HG02763 (cell line): Measurements from ENCODE around the gene XPO5.
"Not testable (repeated sequence)": the region's sequence is repeated elsewhere in the genome, so short reads cannot be mapped to it uniquely, and the experiment has no call there.

Experiments
- ATAC-seq: cut with Tn5 transposase; IDR thresholded peaks from one replicate; pipeline ENCODE4 v1.9.1; 2021; ENCODE audit warnings: mild to moderate bottlenecking, moderate library complexity; ENCODE audit not compliant: unreplicated experiment

The XPO5 gene

DNA sequence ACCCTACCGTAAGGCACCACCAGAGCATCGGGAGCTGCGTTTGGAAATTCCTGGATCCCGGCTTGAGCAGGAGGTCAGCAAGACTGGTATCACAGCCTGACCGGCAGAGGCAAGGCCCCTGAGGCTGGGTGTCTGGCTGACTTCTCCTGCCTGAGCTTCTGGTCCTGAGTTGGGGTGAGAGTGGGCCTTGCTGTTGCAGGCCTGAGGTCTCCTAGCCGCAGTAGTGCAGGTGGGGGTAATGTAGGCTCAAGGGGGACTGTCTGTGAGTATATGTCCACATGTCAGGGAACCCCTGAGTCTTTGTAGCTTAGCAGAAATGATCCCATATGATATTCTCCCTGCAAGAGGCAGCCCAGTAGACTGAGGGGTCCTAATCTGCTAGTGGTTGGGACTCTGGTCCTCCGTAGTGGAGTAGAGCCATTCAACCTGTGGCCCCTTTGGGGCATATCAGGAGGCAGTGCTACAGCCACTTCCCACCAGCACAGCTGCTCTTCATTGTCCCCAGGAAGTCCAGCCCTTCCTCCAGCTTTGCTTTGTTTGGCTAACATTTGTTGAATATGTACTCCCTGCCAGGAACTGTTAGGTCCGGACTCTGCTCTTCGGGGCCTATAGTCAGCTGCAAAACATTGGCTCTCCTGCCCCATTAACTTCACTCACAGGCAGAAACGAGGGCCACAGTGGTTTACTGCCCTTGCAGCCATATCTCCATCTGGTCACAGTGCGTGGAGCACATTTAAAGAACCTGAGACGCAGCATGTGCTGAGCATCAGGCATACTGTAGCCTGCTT is 76.6 kb downstream of the XPO5 start:
- no peak for ATAC-seq

DNA sequence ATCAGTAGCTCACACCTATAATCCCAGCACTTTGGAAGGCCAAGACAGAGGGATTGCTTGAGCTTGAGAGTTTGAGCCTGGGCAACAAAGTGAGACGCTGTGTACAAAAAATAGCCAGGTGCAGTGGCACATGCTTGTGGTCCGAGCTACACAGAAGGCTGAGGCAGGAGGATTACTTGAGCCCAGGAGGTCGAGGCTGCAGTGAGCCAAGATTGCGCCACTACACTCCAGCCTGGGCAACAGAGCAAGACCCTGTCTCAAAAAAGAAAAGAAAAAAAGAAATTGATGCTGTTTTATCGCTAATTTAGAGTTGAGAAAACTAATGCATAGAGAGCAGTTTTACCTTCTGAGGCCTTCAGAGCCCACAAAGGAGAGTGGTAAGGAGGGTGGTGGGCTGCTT is 77.5 kb downstream of the XPO5 start:
- ATAC-seq = not testable (repeated sequence)

DNA sequence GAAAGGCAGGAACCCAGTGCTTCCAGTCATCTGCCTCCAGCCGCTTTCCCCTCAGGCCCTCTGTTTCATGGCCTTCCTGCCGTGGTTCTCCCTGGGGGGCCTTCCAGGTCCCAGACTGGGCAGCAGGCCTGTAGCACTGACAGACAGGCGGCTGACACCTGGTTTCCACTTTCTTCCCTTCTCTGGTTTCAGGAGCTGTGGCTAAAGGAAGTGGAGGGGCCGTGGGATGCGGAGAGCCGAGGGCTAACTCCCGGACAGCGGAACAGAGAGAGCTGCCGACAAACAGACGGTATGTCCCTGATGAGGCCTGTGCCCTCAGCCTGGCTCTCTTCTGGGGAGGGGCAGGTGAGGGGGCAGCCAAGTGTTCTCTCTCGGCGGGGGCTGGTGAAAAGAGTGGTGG is 78.1 kb downstream of the XPO5 start:
- no peak for ATAC-seq

DNA sequence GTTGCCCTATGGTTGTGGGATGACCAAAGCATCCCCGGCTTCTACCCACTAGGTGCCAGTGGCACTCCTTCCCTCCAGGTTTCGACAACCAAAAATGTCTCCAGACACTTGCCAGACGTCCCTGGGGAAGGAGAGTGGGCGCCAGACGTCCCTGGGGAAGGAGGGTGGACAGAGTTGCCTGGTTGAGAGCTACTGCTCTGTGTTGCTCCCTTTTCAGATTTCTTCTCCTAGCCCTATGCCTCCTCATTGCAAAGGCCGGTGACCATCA is 78.8 kb downstream of the XPO5 start:
- no peak for ATAC-seq

DNA sequence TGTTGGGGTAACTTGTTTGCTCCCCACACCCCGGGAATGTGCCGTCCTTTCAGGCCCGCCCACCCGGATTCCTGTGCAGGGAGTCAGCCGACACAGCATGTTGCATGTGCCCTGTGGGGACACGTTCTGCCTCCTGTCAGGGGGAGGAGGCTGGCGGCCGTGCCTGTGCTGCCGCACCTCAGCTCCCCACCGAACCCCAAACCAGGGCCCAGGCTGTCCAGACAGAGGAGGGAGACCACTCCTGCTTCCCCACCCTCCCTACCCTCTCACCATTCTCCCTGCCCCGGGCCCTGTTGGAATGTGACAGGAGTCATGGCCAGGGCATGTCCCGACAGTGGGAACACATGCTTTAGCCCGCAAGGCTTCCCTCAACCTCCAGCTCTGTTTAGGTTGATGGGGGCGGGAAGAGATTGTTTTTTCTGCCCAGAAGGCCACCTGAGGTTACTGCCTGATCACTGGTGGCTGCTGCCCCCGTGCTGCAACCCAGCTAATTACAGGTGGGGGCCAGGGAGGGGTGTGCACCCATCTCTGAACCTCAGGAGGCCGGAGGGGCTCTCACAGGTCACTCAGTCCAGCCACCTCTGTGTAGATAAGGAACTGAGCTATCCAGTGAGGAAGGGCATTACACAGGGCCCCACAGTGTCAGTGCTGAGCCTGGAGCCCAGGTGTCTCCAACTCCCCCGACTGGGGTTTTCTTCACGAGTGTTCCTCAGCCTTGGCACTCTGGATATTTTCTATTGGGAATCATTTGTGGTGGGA is 79.3 kb downstream of the XPO5 start:
- ATAC-seq = no peak

DNA sequence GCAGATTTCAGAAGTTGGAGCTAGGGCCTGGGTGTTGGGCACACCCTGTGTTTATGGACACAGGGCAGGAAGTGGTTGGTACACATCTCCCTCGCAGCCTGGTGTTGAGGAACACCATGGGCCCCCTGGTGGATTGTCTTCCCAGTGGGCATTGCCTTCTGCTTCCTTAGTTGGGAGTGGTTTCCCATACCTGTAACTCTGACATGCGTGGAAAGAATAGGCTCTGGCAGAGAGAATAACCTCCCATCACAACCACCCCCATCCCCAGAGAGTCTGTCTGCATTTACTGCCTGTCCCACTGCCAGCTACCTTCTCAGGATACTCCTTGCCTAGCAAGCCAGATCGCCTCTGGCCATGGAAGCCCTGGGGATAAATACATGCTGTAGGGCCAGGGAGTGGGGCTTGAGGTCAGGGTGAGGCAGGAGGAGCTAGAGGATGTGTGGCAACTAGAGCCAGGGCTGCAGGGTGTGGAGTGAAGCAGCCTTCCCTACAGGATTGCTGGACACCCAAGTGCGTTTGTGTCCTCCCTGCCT is 80.4 kb downstream of the XPO5 start:
- ATAC-seq = no peak

DNA sequence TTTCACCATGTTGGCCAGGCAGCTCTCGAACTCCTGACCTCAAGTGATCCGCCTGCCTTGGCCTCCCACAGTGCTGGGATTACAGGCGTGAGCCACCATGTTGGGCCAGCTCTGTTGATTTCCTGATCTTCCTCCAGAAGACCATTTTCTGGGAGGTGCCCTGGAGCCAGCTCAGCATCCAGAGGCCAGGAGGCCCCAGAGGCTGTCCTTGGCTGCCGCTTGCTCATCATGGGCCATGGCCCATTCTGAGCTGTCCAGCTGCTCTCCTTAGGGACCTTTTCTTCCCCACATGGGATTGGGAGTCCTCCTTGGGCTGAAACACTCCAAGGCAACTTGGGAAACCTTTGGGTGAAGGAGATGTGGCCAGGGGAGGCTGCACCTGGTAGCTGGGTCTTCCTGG is 81.1 kb downstream of the XPO5 start:
- no peak for ATAC-seq

DNA sequence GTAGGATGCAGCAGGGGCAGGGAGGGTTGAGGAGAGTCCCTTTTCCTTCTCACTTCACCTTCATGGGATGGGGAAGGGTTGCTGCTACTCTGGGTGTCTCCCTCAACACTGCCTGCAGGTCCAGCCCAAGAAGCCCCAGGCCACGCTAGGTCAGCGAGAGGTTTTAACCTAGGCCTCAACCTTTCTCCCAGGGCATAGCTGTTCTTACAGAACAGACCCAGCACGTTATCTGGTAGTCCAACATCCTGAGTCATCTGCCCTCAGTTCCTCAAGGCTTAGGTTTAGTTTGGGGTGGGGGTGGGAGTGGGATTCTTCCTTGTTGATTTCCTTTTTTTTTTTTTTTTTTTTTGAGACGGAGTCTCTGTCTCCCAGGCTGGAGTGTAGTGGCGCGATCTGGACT is 81.5 kb downstream of the XPO5 start:
- ATAC-seq = no peak

DNA sequence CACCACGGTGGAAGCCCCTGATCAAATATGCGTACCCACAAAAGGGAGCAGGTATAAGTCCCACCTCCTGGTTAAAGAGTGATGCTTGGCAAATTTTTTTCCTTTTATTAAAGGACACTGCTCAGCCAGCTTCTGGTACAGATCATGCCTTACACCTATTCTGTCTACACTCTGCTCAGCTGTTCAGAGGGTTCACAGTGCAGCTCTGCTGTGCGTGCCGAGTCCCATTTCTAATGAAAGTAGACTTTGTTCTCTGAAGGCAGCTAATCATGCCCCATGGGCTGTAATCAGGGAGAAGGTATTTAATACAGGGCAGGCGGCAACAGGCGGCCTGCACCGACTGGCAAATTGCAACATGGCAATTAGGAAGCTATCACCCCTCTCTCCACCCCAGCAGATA is 82.0 kb downstream of the XPO5 start:
- ATAC-seq = no peak

DNA sequence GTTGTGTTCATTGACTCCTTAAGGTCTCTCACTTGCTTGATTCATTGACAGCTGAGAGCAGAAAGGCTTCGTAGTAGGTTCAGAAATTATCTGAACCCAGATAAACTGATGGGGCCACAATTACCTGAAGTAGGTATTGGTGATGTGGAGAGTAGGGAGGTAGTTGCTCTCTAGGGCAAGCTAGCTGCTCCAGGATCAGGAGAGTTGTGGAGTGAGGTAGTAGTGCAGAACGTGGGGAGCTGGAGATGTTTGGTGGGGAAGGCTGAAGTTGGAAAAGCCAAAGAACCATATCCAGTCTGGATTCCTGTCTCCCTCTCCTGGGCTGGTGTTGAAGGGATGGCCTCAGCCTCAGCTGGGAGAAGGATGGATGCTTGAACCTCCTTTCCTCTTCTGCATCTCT is 82.6 kb downstream of the XPO5 start:
- ATAC-seq = no peak

DNA sequence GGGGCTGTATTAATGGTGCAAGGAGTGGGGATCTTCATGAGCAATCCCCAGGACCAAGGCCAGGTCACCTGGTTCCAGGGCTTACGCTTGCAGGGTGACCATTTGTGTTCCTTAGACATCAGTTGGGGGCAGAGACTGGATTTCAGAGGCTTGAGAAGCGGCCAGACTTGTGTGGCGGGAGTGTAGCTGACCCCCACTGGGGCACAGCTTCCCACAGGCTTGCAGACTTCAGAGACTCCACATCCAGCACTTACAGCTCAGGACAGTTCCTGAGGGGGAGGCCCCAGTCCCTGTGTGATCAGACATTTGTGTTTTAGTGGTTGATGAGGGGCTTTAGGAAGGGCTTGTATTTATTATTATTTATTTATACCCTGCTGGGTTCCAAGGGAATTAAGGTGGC is 83.2 kb downstream of the XPO5 start:
- no peak for ATAC-seq

DNA sequence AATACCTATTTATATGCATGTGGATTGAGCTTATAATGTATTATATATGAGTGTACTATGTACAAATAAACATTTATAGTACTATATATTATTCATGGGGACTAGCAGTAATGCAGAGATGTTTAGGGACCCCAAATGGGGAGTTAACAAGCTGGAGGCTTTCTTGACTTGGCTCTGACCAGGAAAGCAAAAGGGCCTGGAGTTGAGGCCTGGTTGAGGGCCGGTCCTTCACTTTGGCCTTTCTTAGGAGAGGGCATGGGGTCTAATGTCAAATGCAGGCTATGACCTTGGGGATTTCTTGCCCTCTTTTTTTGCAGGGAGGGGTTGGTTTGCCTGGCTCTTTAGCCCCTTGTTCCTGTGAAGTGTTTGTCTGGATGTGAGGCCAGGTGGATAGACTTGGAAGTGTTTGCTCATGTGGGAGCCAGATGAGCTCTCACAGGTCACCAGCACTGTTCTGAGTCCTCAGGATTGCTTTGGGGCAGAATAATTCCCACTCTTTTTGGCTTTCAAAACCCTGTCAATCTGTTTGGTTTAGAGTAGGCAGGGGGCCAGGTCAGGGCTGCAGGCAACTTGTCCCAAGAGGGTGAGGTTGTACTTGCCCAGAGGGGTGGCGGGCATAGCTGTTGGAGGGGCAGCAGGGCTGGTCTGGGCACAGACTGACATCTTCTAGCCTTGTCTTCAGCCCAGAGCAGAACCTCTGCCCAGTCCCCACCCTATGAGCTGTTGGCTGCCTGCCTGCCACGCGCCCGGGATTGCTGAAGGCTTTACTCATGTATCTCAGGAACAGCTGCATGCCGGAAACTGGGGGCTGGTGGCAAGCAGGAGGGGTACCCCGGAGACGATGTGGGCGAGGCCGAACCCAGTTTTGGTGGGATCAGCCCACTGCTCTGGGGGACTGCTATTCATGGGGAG is 83.8 kb downstream of the XPO5 start:
- ATAC-seq = no peak

DNA sequence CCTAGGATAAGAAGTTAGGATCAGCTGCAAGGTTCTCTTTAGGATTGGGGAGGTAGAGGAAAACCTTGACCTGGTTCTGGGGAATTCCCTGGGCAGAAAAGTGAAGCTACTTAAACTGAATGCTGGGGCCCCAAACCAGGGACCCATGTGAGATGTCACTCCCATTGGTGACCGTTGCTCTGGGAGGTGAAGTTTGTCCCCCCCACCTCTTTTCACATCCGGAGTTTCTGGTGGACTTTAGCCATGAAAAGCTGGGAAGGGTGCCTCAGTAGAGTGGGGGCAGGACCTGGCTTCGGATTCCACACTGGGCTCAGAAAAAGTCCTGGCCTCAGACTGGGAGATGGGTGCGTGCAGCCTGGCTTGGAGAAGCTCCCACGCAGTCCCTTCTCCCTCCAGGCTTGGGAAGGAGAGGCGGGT is 85.3 kb downstream of the XPO5 start:
- no peak for ATAC-seq

DNA sequence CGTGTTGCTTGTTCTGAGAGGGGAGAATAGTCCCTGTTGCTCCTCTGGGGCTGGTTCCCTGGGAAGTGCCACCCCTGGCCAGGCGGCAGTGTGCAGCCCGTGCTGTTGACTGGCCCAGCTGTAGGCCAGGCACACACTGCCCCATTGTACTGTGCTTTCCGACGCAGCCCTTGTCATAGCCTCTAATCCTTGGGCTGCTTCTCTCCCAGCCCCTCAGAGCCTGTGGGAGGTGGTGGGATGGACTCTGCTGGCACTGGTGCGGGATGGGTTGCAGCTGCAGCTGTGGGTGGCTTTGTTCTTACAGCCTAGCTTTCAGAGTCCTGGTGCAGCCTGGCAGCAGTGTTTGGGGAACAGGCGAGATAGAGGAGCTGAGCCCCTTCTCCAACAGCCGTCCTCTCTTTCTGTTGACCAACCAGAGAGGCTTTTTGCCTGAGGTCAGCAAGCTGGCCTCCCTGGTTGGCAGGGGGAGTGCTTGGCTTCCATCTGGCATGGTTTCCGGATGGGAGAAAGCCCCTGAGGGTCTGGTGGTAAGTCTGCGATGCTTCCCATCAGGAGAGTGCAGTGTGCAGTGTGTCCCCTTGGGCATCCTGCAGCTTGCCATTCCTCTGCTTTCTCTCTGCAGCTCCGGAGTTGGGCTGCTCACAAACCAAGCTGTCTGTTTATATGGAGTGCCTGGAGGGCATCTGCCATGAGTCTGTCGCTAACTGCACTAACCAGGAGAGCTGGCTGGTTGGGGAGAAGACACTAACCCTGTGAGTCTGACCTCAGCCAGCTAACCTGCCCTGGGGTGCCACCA is 86.4 kb downstream of the XPO5 start:
- ATAC-seq = no peak

DNA sequence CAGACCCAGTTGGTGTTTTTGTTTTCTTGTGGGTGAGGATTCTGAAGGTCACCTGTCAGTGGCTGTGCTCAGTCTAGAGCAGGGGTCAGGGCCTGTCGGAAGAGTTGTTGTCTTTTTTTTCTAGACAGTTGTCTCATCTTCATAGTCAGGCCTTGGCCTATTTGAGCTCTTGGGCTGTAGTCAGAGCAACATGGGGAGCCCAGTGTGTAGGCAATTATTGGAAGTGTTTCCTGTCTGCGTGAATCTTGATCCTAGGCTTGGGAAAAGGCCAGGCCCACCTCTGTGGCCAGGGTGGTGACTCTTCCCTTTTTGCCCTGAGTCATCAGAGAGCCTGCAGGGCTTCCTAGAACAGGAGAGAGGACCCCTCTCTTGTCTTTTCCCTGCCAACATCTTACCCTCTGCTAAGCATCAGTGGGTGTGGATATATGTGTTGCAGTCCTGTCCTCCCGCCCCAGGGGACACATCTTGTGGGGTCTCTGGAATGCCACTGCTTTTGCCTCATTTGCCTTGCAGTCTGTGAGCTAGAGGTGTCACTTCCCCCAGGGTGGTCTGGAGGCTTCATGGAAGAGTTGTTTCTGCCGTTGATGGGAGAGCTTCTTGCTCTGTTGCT is 87.1 kb downstream of the XPO5 start:
- ATAC-seq = no peak

DNA sequence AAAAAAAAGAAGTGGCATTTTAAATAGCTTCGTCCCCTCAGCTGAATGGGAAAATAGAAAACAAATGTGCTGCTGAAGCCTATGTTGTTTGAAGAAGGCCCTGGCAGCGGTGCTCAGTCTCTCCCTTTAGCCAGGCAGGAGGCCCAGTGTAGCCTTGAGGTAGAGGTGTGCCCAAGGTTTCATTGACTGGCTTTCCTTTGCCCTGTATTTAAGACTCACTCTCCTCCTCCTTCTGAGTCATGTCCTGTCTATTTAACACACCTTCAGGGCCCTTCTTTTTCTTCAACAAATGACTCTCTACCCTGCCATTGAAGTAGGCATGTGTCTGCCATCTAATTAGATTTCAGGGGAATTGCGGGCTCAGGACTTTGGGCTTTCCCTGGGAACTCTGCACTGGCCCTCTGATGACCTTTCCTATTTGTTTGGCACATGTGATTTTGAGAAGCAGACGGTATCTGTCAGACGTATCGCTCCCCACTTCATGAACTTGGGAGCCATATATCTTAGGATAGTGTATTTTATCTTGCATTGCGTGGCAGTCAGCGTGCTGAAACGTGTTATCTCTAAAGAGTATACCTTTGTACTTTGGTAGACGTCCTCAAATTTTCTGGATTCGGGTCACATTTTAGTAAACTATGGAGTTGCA is 94.1 kb downstream of the XPO5 start:
- no peak for ATAC-seq

DNA sequence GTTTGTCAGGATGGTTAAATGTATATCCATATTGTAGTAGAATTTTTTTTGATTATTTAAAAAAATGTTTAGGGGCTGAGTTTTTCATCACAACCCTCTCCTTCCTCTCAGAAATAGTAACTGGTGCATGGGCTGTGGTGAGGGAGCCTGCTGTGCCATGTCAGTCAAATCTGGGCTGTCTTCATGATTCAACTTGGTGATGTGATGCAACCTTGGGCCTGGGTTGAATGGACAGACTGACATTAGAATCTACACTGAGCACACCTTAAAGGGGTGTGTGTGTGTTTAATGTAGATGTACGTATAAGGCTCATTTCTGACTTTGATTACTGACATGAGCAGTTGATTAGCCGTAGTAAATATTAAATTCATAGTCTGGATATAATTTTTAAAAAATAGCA is 94.8 kb downstream of the XPO5 start:
- ATAC-seq = no peak

DNA sequence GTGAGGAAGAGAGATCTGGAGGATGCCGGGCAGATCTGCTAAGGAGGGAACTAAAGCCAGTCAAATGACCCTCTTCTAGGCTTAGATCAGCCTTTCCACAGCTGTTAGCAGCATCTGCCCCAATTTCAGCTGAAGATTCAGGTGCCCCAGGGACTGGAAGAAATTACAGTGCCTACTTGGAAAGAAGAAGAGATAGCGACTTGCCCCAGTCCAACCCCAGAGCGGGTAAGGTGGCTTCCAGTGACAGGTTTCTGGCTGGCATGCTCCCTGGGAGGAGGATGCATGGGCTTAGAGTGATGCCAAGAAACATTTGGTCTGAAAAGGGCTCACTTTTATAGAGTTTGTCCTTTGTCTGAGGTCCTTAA is 97.8 kb downstream of the XPO5 start:
- no peak for ATAC-seq

DNA sequence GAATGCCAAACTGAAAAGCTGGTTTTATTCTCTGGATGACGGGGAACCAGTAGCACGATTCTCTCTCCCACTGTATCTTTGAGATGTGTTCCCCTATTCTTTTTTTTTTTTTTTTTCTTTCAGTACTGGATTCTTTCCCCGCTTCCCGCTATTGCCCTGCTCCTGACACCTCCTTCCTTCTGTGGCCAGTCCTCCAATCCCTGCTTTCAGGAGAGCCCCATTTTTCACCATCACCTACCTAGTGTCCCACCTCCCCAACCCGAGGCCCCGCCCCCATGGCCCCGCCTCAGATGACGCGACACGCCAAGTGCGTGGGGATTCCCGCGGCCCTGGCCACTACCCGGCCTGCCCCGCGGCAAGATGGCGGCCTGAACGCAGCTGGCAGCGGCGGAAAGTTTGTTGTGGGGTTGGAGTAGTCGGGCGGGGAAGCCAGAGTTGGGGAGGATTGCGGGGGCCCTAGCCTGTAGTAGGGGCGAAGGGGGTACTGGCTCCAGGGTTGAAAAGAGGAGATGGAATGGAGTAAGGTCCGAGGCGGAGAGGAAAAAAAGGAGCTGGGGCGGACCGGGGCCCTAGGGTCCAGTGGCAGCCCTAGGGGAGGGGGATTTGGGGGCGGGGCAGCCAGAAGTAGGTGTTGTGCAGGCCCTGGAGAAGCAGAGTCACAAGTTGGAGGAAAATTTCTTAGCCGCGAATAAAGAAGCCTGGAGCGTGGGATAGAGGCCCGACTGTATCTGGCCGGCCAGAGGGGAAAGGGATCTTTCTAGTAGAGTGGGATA is 98.4 kb downstream of the XPO5 start, which contains the start of gene TJAP1:
Gene TJAP1, plus strand, starts transcription at position 336 of the 773 bp plus-strand sequence. CDS start 21,432 bp downstream, outside the sequence.
- peak; percentile 97 for ATAC-seq
